COLO668 (cell line): ENCODE measurements around the gene FAM200B.

ENCODE experiments used
- DNase-seq: peaks from one replicate; lab custom pipeline; 2025; ENCODE audit not compliant: unreplicated experiment; lab: John Stamatoyannopoulos, UW

The FAM200B gene

GRCh38 chr4:15681372-15682241, at the start of gene FAM200B:
TSS of gene FAM200B (plus strand) at chr4:15681827. CDS start at chr4:15686978, 5,151 bp downstream.
- peak; percentile 99 for DNase-seq

GRCh38 chr4:15636818-15637217, 44.8 kb upstream of the FAM200B start:
- no peak for DNase-seq

- no peak for DNase-seq
These were observed 43.2 kb upstream of the FAM200B start for GRCh38 chr4:15638418-15638817.

GRCh38 chr4:15648600-15648999, 33.0 kb upstream of the FAM200B start:
- DNase-seq: no peak

- DNase-seq: peak; percentile 19
These were observed 31.6 kb upstream of the FAM200B start for GRCh38 chr4:15649914-15650545.

- DNase-seq: no peak
These were observed 30.0 kb upstream of the FAM200B start for GRCh38 chr4:15651676-15652075.

- no peak for DNase-seq
These were observed 29.4 kb upstream of the FAM200B start for GRCh38 chr4:15652191-15652590.

- DNase-seq: no peak
These were observed 28.8 kb upstream of the FAM200B start for GRCh38 chr4:15652841-15653240.

GRCh38 chr4:15653420-15653819, 28.2 kb upstream of the FAM200B start:
- no peak for DNase-seq

GRCh38 chr4:15653864-15654592, 27.6 kb upstream of the FAM200B start:
- DNase-seq: no peak

- peak; percentile 82 for DNase-seq
These were observed 26.9 kb upstream of the FAM200B start for GRCh38 chr4:15654593-15655222.

- DNase-seq: peak; percentile 96
These were observed 26.2 kb upstream of the FAM200B start, which contains the start of gene FBXL5 for GRCh38 chr4:15655223-15656037. TSS of gene FBXL5 (minus strand) at chr4:15655357. CDS start at chr4:15655287, 70 bp downstream.

- DNase-seq: peak; percentile 71
These were observed 25.6 kb upstream of the FAM200B start for GRCh38 chr4:15656038-15656470.

- DNase-seq: no peak
These were observed 24.3 kb upstream of the FAM200B start for GRCh38 chr4:15657366-15657765.

- no peak for DNase-seq
These were observed 23.4 kb upstream of the FAM200B start for GRCh38 chr4:15658136-15658770.

- DNase-seq: no peak
These were observed 22.8 kb upstream of the FAM200B start for GRCh38 chr4:15658781-15659180.

GRCh38 chr4:15659768-15660570, 21.7 kb upstream of the FAM200B start:
- DNase-seq: no peak

GRCh38 chr4:15665753-15666365, 15.8 kb upstream of the FAM200B start:
- no peak for DNase-seq
